T-cell (primary cell): Measurements from ENCODE around the gene SUSD2. TPM values are rescaled to one million over a fixed set of nuclear protein-coding genes. Genes with fewer than 3 reads are reported as not detected.

Experiments
- ATAC-seq, 4 experiments: fragments of 200-7000 bp in 3 of 4; fragments of 150-1000 bp in 1 of 4; cut with Tn5 transposase; replicated peaks in 1 of 4; 1 replicate in 3 of 4; 2 replicates in 1 of 4; pipeline ENCODE4 v1.10.0; 2021; ENCODE audit warnings: moderate library complexity in 3 of 4, mild to moderate bottlenecking in 2 of 4, moderate number of reproducible peaks in 1 of 4
- CTCF ChIA-PET, 2 donors: fragments of 300-600 bp; sonication (Branson Sonifier 250); formaldehyde crosslinking; loops; one replicate each; lab custom pipeline; 2022; ENCODE audit warnings: antibody characterized with exemption in 2 of 2; lab: Charles Lee
- POLR2A ChIA-PET, 2 donors: fragments of 300-600 bp; sonication (Branson Sonifier 250); formaldehyde crosslinking; loops; one replicate each; lab custom pipeline; 2022; ENCODE audit warnings: antibody characterized with exemption in 2 of 2; lab: Charles Lee
- DNase-seq, 35 experiments: peaks; one replicate each; pipeline versions ENCODE4 v3.0.0 to v3.0.0-alpha.2; 2013 to 2023
- H3K27ac ChIP-seq: one replicate; pipeline ENCODE4 v1.5.1; 2013; ENCODE audit warnings: low read length
- H3K27me3 ChIP-seq, 2 experiments: replicated peaks in 1 of 2; 1 replicate in 1 of 2; 2 replicates in 1 of 2; pipeline versions ENCODE4 v1.6.1 to v1.7.0; 2013; ENCODE audit warnings: low read length in 1 of 2, mixed read lengths in 1 of 2; ENCODE audit not compliant: control insufficient read depth in 2 of 2, insufficient read depth in 2 of 2; ENCODE audit errors: extremely low read depth in 1 of 2
- H3K36me3 ChIP-seq, 2 donors: 1 replicate in 1 of 2; 2 replicates in 1 of 2; pipeline versions ENCODE4 v1.6.1 to v1.7.0; 2013; ENCODE audit warnings: low read length in 1 of 2; ENCODE audit not compliant: control insufficient read depth in 2 of 2, insufficient read depth in 1 of 2; ENCODE audit errors: extremely low read depth in 1 of 2
- H3K4me1 ChIP-seq, 2 experiments: 1 replicate in 1 of 2; 2 replicates in 1 of 2; pipeline versions ENCODE4 v1.6.1 to v1.7.0; 2013; ENCODE audit warnings: low read length in 2 of 2, mixed read lengths in 1 of 2; ENCODE audit not compliant: insufficient read depth in 2 of 2, control insufficient read depth in 1 of 2; ENCODE audit errors: extremely low read depth in 1 of 2
- H3K4me3 ChIP-seq, 2 donors: 1 replicate in 1 of 2; 2 replicates in 1 of 2; pipeline versions ENCODE4 v1.5.1 to v1.7.0; 2013; ENCODE audit warnings: mild to moderate bottlenecking in 2 of 2, low read length in 1 of 2, moderate library complexity in 1 of 2; ENCODE audit not compliant: control insufficient read depth in 1 of 2; ENCODE audit errors: extremely low read depth in 1 of 2
- H3K9me3 ChIP-seq: 2 replicates; pipeline ENCODE4 v1.7.0; 2013
- H3K27ac Mint-ChIP-seq, 2 donors: one replicate each; pipeline ENCODE4 v1.8.0; 2020 to 2021; ENCODE audit warnings: mild to moderate bottlenecking in 2 of 2, mixed read lengths in 2 of 2
- H3K27me3 Mint-ChIP-seq, 2 donors: one replicate each; pipeline ENCODE4 v1.8.0; 2021 to 2022; ENCODE audit warnings: mixed read lengths in 2 of 2
- H3K36me3 Mint-ChIP-seq: one replicate; pipeline ENCODE4 v1.8.0; 2021; ENCODE audit warnings: mixed read lengths
- H3K4me1 Mint-ChIP-seq, 3 donors: one replicate each; pipeline ENCODE4 v1.8.0; 2020 to 2022; ENCODE audit warnings: mixed read lengths in 3 of 3, mild to moderate bottlenecking in 1 of 3
- H3K4me3 Mint-ChIP-seq, 3 donors: one replicate each; pipeline ENCODE4 v1.8.0; 2020 to 2022; ENCODE audit warnings: mild to moderate bottlenecking in 3 of 3, mixed read lengths in 3 of 3, moderate library complexity in 3 of 3
- H3K9me3 Mint-ChIP-seq, 3 donors: one replicate each; pipeline ENCODE4 v1.8.0; 2020 to 2022; ENCODE audit warnings: mixed read lengths in 3 of 3
- WGBS: methylation state at CpG from one replicate; pipeline ENCODE4 v1.1.5; 2013; ENCODE audit warnings: missing lambda C conversion rate; ENCODE audit not compliant: insufficient coverage; 5-methylcytosine and 5-hydroxymethylcytosine counted together
- total RNA-seq, 35 experiments: library from RNA in 6 of 35; stranded (reverse) in 6 of 35; fragments of 120-200 nt in 1 of 35; gene quantifications; one replicate each; pipeline versions ENCODE4 v1.2.1 to v1.2.4 and lab custom pipeline; 2013 to 2026

SUSD2 gene
- total RNA-seq, 5 donors from 2014 or later (not counting 1 experiment from before 2014, with no cell fraction given), result 1.3 to 2.3 (median 1.6) TPM

DNA sequence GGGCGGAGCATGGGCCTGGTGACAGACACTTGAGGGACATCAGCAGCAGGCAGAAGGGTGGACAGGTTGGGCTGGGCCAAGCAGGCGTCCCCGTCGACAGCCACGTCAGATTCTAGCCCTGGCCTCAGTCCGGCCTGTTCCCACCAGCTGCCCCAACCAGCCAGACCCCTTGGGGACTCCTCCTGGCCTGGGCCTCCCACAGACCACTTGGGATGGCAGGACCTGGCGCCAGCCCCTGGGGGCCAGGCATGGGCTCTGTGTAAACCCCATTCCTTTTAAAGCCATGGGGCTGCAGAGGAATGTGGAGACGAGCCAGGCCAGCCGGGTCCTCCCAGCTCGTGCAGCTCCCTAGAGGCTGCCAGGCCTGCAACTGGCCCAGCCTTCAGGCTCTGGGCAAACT, 4.7 kb upstream of the SUSD2 start:
- Histone ChIP-seq H3K27me3 (no peaks in the 10 kb centered on the region), H3K4me1 (peaks cover 0 to 8% of the 10 kb centered on the region in 2 experiments), H3K36me3 (peaks cover 22 to 64% of the 10 kb centered on the region in 2 donors), H3K4me3 (no peak overlapping the region), H3K9me3 (no peaks in the 10 kb centered on the region), H3K27ac (no peak overlapping the region)
- ATAC-seq (no peak), DNase-seq (no peak)
- Mint-ChIP-seq H3K27me3 (no peaks in the 10 kb centered on the region), H3K27ac (no peak overlapping the region), H3K4me3 (no peak overlapping the region), H3K4me1 (no peaks in the 10 kb centered on the region), H3K36me3 (peaks cover 9% of the 10 kb centered on the region), H3K9me3 (no peaks in the 10 kb centered on the region)
- ChIA-PET POLR2A (no interaction called here), CTCF (no interaction called here)
- WGBS, result 98% methylated on average over 10 of the region's 10 CpGs

DNA sequence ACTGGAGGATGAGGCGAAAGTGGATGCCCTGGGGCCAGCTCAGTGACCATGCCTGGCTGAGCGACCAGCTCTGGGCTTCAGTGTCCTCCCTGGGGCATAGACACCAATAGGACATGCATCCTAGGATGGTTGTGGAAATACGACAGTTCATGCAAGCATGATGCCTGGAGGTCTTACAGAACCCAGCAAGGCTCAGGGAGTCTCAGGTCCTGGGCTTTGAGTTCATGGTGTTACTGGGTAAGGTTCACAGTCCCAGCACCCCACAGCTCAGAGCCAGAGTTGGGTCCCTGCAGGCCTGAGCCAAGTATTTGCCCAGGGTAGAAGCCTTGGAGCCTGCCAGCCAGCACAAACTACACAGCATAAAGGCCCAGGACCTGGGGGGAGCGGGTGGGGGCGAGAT, 4.2 kb upstream of the SUSD2 start:
- no peak overlapping the region for H3K27ac ChIP-seq
- ChIA-PET CTCF (interaction anchor here in 1 of 2 donors (1.1 kb wide), 1 partner anchor 21 kb away, joined by 4 read pairs; no protein-coding TSS in a partner anchor), POLR2A (no interaction called here)
- Mint-ChIP-seq H3K27me3 (no peaks in the 10 kb centered on the region), H3K27ac (no peak overlapping the region), H3K4me3 (no peak overlapping the region), H3K9me3 (no peaks in the 10 kb centered on the region), H3K36me3 (peaks cover 7% of the 10 kb centered on the region), H3K4me1 (no peaks in the 10 kb centered on the region)
- 98% methylated on average over 5 of the region's 5 CpGs for WGBS
- H3K36me3 ChIP-seq, result peaks cover 18 to 60% of the 10 kb centered on the region in 2 donors
- no peak overlapping the region for H3K4me3 ChIP-seq
- DNase-seq (no peak), ATAC-seq (no peak)
- H3K9me3 ChIP-seq, result no peaks in the 10 kb centered on the region
- H3K4me1 ChIP-seq, result peaks cover 0 to 7% of the 10 kb centered on the region in 2 experiments
- no peaks in the 10 kb centered on the region for H3K27me3 ChIP-seq

DNA sequence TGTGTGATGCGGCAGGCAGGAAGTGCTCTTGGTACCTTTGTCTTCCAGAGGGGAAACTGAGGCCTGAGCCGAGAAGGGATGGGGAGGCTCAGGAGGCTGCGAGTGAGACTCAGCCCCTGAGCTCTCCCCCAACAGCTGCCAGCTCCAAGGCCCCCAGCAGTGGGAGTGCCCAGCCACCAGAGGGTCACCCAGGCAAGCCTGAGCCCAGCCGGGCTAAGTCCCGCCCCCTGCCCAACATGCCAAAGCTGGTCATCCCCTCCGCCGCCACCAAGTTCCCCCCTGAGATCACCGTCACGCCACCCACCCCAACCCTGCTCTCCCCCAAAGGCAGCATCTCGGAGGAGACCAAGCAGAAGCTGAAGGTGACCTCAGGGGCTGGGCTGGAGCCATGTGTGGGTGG, 3.8 kb upstream of the SUSD2 start:
- no peak overlapping the region for H3K27ac Mint-ChIP-seq
- POLR2A ChIA-PET, result no interaction called here

DNA sequence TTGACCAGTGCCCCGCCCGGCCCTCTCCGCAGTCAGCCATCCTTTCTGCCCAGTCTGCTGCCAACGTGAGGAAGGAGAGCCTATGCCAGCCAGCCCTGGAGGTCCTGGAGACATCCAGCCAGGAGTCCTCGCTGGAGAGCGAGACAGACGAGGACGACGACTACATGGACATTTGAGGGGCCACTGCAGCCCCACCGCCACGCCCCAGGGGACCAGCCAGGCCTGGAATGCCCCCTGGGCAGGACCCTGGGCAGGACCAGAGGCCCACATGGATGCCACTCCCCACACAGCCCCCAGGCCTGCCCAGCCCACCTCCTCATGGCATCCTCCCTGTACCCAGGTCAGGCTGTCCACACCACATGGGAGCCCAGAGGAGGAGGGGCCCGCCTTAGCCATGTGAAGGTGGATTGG, 3.3 kb upstream of the SUSD2 start:
- Histone ChIP-seq H3K4me3 (no peak overlapping the region), H3K9me3 (no peaks in the 10 kb centered on the region), H3K4me1 (peaks cover 0 to 5% of the 10 kb centered on the region in 2 experiments), H3K27ac (no peak overlapping the region), H3K27me3 (no peaks in the 10 kb centered on the region), H3K36me3 (peaks cover 9 to 51% of the 10 kb centered on the region in 2 donors)
- Mint-ChIP-seq H3K9me3 (no peaks in the 10 kb centered on the region), H3K36me3 (peaks cover 7% of the 10 kb centered on the region), H3K4me1 (no peaks in the 10 kb centered on the region), H3K27me3 (no peaks in the 10 kb centered on the region), H3K27ac (no peak overlapping the region), H3K4me3 (no peak overlapping the region)
- CTCF ChIA-PET, result interaction anchor here in 1 of 2 donors (1.1 kb wide), 1 partner anchor 22 kb away, joined by 4 read pairs; no protein-coding TSS in a partner anchor
- no peak for ATAC-seq
- WGBS, result 93% methylated on average over 9 of the region's 12 CpGs
- POLR2A ChIA-PET, result no interaction called here
- DNase-seq, result no peak

More for the DNA sequence above, 3.8 kb upstream of the SUSD2 start:
- H3K36me3 ChIP-seq, result peaks cover 15 to 56% of the 10 kb centered on the region in 2 donors
- CTCF ChIA-PET, result interaction anchor here in 1 of 2 donors (1.1 kb wide), 1 partner anchor 22 kb away, joined by 4 read pairs; no protein-coding TSS in a partner anchor
- no peaks in the 10 kb centered on the region for H3K27me3 Mint-ChIP-seq
- DNase-seq (no peak), ATAC-seq (no peak)
- WGBS, result 100% methylated on average over 4 of the region's 10 CpGs
- H3K4me3 ChIP-seq, result no peak overlapping the region
- H3K27me3 ChIP-seq, result no peaks in the 10 kb centered on the region
- no peaks in the 10 kb centered on the region for H3K4me1 Mint-ChIP-seq
- no peak overlapping the region for H3K4me3 Mint-ChIP-seq
- peaks cover 0 to 5% of the 10 kb centered on the region in 2 experiments for H3K4me1 ChIP-seq
- no peak overlapping the region for H3K27ac ChIP-seq
- H3K36me3 Mint-ChIP-seq, result peaks cover 7% of the 10 kb centered on the region
- H3K9me3 ChIP-seq, result no peaks in the 10 kb centered on the region
- H3K9me3 Mint-ChIP-seq, result no peaks in the 10 kb centered on the region

DNA sequence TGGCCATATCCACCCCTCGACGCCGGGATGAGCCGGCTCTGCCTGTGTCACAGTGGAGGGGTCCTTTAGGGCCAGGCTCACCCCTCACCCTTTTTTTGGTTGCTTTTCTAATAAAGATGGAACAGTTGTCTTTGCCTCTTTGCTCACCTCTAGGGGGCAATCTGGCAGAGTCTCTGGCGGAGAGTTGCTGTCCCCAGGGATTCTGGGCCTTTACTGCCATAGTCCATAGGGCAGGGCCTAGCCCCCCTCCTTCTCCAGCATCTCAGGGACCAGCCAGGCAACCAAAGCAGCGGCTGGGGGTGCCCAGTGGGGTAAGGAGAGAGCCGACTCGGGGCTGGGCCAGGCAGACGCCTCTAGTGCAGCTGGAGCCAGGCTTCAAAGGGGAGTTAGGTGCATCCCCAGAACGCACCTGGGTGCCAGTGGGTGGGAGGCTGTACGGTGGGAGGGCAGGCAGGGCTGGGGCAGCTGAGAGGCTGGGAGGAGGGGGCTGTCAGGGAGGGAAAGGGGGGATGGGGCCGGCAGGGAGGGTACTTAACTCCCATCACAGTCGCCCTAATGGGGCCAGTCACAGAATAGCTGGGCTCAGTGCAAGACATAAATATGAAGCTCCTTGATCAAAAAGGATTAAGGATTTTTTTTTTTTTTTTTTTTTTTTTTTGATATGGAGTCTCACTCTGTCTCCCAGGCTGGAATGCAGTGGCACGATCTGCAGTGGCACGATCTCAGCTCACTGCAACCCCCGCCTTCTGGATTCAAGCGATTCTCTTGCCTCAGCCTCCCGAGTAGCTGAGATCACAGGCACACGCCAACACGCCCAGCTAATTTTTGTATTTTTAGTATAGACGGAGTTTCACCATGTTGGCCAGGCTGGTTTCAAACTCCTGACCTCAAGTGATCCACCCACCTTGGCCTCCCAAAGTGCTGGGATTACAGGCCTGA, 2.5 kb upstream of the SUSD2 start:
- POLR2A ChIA-PET, result interaction anchor here in 1 of 2 donors (0.6 kb wide), 1 partner anchor 14 kb away, joined by 5 read pairs; no protein-coding TSS in a partner anchor
- Mint-ChIP-seq H3K27ac (peak overlapping the region; percentile 8 to 39), H3K36me3 (peaks cover 4% of the 10 kb centered on the region), H3K4me1 (no peaks in the 10 kb centered on the region), H3K9me3 (no peaks in the 10 kb centered on the region), H3K4me3 (no peak overlapping the region), H3K27me3 (no peaks in the 10 kb centered on the region)
- peaks cover 7 to 44% of the 10 kb centered on the region in 2 donors for H3K36me3 ChIP-seq
- ATAC-seq (no peak), DNase-seq (no peak)
- no peaks in the 10 kb centered on the region for H3K27me3 ChIP-seq
- H3K9me3 ChIP-seq, result no peaks in the 10 kb centered on the region
- H3K4me3 ChIP-seq, result no peak overlapping the region
- CTCF ChIA-PET, result interaction anchor here (0.6 to 0.7 kb wide), 3 partner anchors 45 to 166 kb away, joined by 3 to 7 read pairs (median 4); no protein-coding TSS in a partner anchor
- H3K27ac ChIP-seq, result no peak overlapping the region
- peaks cover 0 to 5% of the 10 kb centered on the region in 2 experiments for H3K4me1 ChIP-seq
- WGBS, result 78% methylated on average over 9 of the region's 21 CpGs

DNA sequence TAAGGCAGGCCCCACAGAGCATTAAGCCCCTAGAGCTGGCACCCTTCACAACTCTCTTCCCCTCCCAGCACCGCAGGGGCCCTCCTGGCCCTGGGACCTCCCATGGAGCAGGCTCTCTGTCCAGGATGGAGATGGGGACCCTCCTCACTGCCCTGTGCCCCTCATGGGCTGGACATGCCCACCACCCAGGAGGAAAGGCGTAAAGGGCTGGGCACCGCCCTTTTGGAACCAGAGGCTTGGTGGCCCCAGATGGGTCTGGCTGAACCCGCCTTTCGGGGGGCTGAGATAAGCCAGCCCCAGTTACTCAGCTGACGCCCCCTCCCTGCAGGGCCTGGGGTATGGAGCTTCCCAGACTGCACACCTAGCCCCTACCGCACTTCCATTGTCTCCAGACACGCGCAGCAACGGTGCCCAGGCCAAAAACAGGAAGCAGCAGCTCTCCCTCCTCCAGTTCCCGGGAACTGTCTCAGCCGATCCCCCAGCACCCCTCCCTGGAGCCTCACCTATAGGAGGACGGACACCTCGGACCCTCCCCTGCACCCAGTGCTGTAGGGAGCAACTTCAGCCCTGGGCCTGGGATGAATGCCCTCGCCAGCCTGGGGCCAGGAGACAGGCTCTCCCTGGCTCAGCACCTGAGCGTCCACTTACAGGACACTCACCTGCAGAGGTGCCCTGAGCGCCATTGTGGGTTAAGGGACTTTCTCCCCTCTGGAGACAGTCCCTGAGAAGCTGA, 1.6 kb upstream of the SUSD2 start:
- Mint-ChIP-seq H3K27me3 (no peaks in the 10 kb centered on the region), H3K27ac (no peak overlapping the region), H3K36me3 (peaks cover 4% of the 10 kb centered on the region), H3K9me3 (no peaks in the 10 kb centered on the region), H3K4me1 (no peaks in the 10 kb centered on the region), H3K4me3 (no peak overlapping the region)
- DNase-seq, result no peak
- ChIA-PET CTCF (no interaction called here), POLR2A (interaction anchor here in 1 of 2 donors (0.6 kb wide), 1 partner anchor 15 kb away, joined by 5 read pairs; no protein-coding TSS in a partner anchor)
- no peak for ATAC-seq
- Histone ChIP-seq H3K4me3 (no peak overlapping the region), H3K27me3 (no peaks in the 10 kb centered on the region), H3K4me1 (peaks cover 0 to under 1% of the 10 kb centered on the region in 2 experiments), H3K36me3 (peaks cover 2 to 36% of the 10 kb centered on the region in 2 donors), H3K27ac (no peak overlapping the region), H3K9me3 (no peaks in the 10 kb centered on the region)
- 94% methylated on average over 16 of the region's 17 CpGs for WGBS
